ENCODE results near the gene TECPR2.

The TECPR2 gene

DNA sequence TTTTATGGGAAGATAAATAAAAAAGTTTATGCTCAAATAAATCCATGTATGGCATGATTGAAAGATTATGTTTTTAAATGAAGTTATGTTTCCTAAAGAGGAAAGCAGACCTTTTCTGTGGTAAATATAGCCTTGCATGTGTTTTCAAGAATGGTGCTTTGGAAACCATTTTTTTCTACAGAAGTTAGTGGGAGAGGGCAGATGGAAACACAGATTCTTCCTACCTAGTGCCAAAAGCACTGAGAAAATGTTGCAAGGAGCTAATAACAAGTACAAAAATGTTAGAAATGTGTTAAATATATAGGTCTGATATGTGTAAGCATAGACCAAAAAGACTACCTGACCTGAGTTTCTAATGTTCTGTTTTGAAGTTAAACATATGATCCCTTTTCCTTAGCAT lies 24.3 kb downstream of the TECPR2 start:
- DNase-seq = no peak

- no peak for DNase-seq
Observed at GRCh38 chr14:102389246-102389645, 26.5 kb downstream of the TECPR2 start.

- no peak for DNase-seq
Observed at GRCh38 chr14:102390064-102390855, 27.5 kb downstream of the TECPR2 start.

GRCh38 chr14:102392506-102392905 lies 29.8 kb downstream of the TECPR2 start:
- no peak for DNase-seq

DNA sequence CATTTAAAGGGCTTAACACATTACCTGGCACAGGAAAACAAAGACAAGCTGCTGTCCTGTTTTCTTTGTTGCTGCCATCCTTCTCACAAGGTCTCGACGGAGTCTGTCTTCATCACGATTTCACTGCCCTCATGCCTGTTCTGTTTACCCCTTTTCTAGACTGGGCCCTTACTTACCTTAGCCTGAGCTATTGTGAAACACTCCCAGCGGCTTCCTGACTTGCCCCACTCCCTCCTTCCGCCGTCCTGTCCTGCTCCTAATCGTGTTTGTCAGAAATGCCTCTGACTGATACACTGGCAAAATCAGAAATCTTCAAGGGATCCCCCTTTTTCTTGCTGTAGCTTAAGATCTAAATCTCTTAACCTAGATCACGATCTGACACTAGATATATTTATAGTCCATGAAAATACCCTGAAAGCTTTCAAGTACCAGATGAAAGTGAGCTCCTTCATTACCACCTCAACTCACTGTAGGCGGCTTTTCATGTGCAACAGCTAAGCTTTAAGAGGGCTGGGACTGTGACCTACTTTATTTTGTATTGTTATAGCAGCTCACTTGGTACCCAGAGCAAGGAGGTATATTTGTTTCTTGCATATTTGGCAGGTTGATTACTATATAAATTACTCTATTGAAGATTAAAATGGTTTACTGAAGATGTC lies 32.1 kb downstream of the TECPR2 start:
- DNase-seq = no peak

- no peak for DNase-seq
Observed at GRCh38 chr14:102396521-102396920, 33.8 kb downstream of the TECPR2 start.

DNA sequence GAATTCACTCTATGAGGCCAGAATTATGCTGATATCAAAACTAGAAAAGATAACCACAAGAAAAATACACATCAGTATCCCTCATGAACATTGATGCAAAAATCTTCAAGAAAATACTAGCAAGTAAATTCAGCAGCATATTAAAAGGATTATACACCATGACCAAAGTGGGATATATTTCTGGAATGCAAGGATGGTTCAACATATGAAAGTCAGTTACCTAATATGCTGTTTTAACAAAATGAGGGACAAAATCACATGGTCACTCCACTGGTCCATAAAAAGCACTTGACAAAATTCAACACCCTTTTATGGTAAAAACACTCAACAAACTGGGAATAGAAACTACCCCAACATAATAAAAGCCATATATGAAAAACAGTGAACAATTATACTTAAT lies 40.3 kb downstream of the TECPR2 start:
- no peak for DNase-seq

DNA sequence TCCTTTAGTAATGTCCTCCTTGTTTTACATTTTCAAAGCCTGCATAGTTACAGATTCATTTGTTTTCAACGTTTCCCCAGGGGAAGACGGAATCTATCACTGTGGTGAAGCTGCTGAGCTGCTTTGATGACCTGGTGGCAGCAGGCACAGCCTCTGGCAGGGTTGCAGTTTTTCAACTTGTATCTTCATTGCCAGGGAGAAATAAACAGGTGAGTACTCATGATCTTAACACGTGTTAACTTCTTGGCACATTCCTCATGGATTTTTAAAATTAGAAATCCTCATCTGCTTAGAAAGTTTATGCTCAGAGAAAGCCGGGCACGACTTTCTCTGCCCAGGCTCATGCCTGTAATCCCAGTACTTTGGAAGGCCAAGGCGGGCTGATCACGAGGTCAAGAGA lies 44.5 kb downstream of the TECPR2 start:
- no peak for DNase-seq

GRCh38 chr14:102408724-102409123 lies 46.0 kb downstream of the TECPR2 start:
- DNase-seq = no peak

DNA sequence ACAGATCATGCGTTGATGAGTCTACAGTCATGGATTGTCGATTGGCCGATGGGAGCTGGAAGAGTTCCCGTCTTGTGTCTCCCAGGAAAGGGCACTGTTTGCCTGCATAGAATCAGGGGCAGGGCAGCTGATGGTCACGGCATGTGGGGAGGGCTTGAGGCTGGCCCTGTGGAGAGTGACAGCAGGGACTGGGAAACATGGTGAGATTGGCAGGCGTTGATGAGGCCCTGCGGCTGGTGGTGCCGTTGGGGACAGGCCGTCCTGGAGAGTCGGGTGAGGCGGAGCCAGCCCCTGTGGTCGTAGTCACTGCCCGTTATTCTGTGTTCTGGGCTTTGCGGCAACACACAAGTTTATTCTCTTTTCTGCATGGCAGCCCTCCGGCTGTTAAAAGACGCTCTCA lies 52.9 kb downstream of the TECPR2 start:
- DNase-seq = no peak

DNA sequence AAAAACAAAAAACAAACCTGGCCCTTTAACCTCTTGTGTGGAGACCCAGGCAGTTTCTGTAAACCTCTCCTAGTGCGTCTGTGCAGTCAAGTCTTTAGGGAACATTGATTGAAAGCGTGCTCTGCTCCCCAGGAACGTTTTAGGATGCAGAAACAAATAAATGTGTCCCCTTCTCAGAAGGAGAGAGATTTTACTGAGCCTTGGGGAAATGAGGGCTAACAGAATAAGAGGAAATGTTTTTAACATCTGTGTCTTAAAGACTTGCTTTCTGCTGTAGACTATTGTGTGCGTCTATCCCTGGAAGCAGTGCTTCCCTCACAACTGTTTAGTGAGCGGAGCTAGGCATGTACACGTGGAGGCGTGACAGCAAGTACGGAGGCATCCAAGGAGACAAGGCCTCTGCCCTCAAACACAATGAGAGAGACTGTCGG lies 54.3 kb downstream of the TECPR2 start:
- DNase-seq = no peak

DNA sequence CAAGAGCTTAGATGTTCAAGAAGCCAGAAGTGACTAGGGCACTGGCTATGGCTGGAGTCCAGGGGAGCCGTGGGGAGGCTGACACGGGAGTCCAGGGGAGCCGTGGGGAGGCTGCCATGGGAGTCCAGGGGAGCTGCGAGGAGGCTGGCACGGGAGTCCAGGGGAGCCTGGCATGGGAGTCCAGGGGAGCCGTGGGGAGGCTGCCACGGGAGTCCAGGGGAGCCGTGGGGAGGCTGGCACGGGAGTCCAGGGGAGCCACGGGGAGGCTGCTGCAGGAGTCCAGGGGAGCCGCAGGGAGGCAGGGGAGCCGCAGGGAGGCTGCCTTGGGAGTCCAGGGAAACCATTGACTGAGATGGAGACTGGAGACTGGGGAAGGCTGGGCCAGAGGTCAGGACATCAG lies 54.9 kb downstream of the TECPR2 start:
- no peak for DNase-seq

GRCh38 chr14:102418169-102418852 lies 55.6 kb downstream of the TECPR2 start:
- DNase-seq = no peak

DNA sequence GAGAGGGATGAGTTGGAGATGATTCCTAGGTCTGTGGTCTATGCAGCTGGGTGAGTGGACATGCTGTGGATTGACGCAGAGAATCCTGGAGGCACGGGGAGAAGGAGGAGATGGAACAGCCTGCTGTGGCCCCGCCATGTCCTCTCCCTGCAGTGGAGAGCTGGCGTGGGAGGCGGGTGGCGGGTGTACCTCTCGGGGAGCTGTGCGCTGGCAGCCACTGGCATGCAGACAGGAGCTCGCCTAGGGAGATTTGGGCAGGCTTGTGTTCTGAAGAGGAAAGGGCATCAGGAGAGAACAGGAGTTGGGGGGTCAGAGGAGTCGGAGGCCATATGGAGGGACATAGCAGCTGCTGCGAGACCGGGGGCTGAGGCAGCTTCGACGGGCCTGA lies 56.1 kb downstream of the TECPR2 start:
- DNase-seq = no peak

DNA sequence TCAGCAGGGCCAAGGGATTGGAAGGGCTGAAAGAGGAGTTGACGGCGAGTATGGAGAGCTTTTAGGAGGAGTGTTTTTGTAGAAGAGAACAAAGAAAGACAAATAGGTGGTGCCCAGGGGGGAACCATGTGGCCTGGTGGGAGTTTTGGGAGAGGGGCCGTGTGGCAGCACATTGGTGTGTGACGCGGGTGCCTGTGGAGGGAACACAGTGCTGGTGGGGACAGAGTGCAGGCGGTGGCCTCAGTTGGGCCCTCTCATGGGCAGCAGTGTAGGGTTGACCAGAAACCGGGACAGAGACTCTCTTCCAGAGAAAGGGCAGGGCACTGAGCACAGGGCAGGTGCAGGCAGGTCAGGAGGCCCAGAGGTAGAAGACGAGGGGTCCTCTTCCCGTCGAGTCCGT lies 56.5 kb downstream of the TECPR2 start:
- no peak for DNase-seq

DNA sequence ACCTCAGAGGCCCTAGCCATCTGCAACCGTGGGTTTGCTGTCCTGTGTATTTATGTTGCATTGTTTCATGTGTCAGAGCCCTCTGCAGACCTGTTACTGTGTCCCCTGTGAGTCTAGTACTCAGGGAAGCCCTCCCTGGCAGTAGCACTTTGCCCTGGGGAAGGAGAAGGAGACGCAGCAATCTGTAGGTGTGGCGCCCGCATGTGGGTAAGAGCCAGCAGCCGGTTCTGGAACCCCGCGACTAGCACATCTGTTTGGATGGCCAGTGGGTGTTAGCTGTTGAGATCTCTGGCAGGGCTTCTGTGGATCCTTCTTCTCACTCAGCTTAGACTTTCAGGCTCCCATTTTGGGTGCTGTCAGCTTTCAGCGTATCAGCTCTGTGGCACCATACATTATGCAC lies 57.0 kb downstream of the TECPR2 start:
- no peak for DNase-seq

GRCh38 chr14:102421411-102422057 lies 58.8 kb downstream of the TECPR2 start:
- no peak for DNase-seq

DNA sequence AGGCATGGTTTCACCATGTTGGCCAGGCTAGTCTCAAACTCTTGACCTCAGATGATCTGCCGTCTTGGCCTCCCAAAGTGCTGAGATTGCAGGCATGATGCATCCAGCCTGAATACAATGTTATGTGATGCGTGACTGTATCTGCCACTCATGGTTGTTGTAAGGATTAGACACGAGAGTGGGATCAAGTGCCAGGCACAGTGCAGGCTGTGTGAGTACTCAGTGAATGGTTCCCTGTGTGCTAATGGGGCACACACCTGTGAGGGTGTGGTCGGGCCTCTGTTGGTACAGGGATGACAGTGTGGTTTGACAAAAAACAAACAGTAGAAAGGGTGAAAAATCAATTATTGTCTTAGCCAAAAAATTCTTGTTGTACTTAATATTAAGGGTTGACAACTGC lies 61.8 kb downstream of the TECPR2 start:
- DNase-seq = no peak

DNA sequence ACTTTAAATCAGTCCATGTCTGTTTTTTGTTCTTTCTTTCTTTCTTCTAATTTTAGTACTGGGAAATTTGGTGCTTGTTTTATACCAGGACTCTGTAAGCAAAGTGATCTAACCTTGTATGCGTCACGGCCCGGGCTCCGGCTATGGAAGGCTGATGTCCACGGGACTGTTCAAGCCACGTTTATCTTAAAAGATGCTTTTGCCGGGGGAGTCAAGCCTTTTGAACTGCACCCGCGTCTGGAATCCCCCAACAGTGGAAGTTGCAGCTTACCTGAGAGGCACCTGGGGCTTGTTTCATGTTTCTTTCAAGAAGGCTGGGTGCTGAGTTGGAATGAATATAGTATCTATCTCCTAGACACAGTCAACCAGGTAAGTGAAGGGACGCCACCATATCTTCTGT lies 62.2 kb downstream of the TECPR2 start:
- DNase-seq = no peak

DNA sequence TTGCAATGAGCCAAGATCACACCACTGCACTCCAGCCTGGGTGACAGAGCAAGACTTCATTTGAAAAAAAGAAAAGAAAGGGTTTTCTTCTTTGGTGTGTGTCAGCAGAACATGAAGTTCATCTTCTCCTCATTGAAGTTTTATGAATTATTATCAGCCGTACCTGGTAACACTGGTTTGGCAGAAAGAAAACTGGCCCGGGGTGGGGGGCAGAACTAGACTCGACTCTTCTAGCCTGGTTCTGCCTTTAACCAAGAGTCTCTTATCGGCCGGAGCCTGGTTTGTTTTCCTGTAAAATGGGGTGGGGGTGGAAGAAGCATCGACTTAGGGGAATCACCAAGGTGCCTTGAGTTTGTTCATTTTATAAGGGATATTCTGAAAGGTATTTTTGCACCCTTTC lies 64.1 kb downstream of the TECPR2 start:
- no peak for DNase-seq

- no peak for DNase-seq
Observed at GRCh38 chr14:102427642-102428041, 64.9 kb downstream of the TECPR2 start.

GRCh38 chr14:102430212-102430908 lies 67.6 kb downstream of the TECPR2 start:
- DNase-seq = no peak

DNA sequence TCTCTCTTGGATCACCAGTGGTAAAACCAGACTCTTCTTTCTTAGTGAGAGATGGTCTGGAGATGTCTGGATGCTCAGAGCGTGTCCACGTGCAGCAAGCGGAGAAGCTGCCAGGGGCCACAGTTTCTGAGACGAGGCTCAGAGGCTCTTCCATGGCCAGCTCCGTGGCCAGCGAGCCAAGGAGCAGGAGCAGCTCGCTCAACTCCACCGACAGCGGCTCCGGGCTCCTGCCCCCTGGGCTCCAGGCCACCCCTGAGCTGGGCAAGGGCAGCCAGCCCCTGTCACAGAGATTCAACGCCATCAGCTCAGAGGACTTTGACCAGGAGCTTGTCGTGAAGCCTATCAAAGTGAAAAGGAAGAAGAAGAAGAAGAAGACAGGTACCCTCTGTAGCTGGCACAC lies 69.0 kb downstream of the TECPR2 start:
- no peak for DNase-seq
